Measurements from ENCODE around the gene ACSL5. TPM values are rescaled to one million over a fixed set of nuclear protein-coding genes. Genes with fewer than 3 reads are reported as not detected.

Gene ACSL5
- total and polyA plus RNA-seq, 2 of the 8 experiments (the other 6 are each of a cell fraction or from before 2014, with no cell fraction given) = not detected

DNA sequence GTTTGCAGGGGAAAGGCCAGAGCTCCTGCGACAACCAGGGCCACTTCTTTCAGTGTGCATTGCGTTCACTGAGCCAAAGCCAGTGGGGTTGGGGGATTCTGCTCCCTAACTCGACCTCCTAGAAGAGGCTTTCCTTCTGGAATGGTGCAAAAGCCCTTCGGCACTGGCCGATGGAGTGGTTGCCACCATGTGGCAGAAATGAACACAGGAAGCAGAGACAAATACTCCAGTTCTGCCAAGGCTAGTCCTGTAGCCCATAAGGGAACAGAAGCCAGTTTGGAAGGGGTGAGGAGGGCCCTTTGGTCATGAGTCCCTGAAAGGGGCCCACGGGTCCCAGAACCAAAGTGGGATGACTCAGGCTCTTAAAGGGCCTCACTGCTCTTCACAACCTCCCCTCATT is 29.7 kb upstream of the ACSL5 start:
- no peak overlapping the region for H4K8ac ChIP-seq (ENCODE audit: extremely low read depth, insufficient read depth, low read length)
- no peak overlapping the region for H3K4ac ChIP-seq (replicated peaks; ENCODE audit: insufficient read length, low read depth, low read length)
- no peak overlapping the region for H3K4me2 ChIP-seq (ENCODE audit: insufficient read depth in 1 of 2, low read depth in 2 of 2, low read length in 2 of 2)
- FAIRE-seq (no peak), DNase-seq (ENCODE audit: low read depth in 1 of 2, low spot score in 2 of 2) (no peak)
- no peaks in the 10 kb centered on the region for H4K20me1 ChIP-seq (replicated peaks in 1 of 2; ENCODE audit: control insufficient read depth in 1 of 2, insufficient read depth in 2 of 2, low read length in 2 of 2)
- no peak overlapping the region for H4K91ac ChIP-seq (replicated peaks; ENCODE audit: insufficient read length, low read length)
- no peak overlapping the region for H2BK12ac ChIP-seq (ENCODE audit: low read depth, low read length)
- H2BK5ac ChIP-seq (ENCODE audit: low read depth, low read length) = no peak overlapping the region
- no peaks in the 10 kb centered on the region for H3K27me3 ChIP-seq (replicated peaks in 1 of 4; ENCODE audit: control insufficient read depth in 3 of 4, extremely low read depth in 1 of 4, insufficient read depth in 3 of 4, low read length in 3 of 4)
- no peak overlapping the region for H2BK20ac ChIP-seq (ENCODE audit: low read length)
- no peaks in the 10 kb centered on the region for H3K4me1 ChIP-seq (replicated peaks in 1 of 4; ENCODE audit: control insufficient read depth in 3 of 4, insufficient read depth in 4 of 4, low read length in 3 of 4)
- no peaks in the 10 kb centered on the region for H3K23me2 ChIP-seq (ENCODE audit: low read depth, low read length)
- no peaks in the 10 kb centered on the region for H3K36me3 ChIP-seq (ENCODE audit: control insufficient read depth in 2 of 4, insufficient read depth in 4 of 4, low read length in 3 of 4)
- H3K4me3 ChIP-seq (ENCODE audit: extremely low read depth in 1 of 4, insufficient read depth in 2 of 4, low read depth in 3 of 4, low read length in 4 of 4) = no peak overlapping the region
- no peak overlapping the region for H3K27ac ChIP-seq (ENCODE audit: low read depth, low read length)
- ChIA-PET CTCF (ENCODE audit: partially characterized antibody) (interaction anchor here (1.1 kb wide), 1 partner anchor 22 kb away, joined by 3 read pairs; no protein-coding TSS in a partner anchor), POLR2A (ENCODE audit: partially characterized antibody) (no interaction called here)
- no peaks in the 10 kb centered on the region for H3K79me2 ChIP-seq (ENCODE audit: control insufficient read depth in 1 of 2, insufficient read depth in 2 of 2, low read length in 2 of 2)
- no peaks in the 10 kb centered on the region for H3K79me1 ChIP-seq (ENCODE audit: low read depth, low read length)
- H3K56ac ChIP-seq (replicated peaks; ENCODE audit: insufficient read length, low read depth, low read length) = no peak overlapping the region
- H2BK15ac ChIP-seq (ENCODE audit: low read length) = no peak overlapping the region
- TF ChIP-seq RAD21 (IDR thresholded peaks at IDR 0.05 in 1 of 2, conservative IDR thresholded peaks at IDR 0.05 in 1 of 2; ENCODE audit: low read depth in 2 of 2, low read length in 2 of 2) = peak in 1 of 2 experiments; percentile 11; a peak in 1 of 4 replicates
- TF ChIP-seq, protein P1, sequence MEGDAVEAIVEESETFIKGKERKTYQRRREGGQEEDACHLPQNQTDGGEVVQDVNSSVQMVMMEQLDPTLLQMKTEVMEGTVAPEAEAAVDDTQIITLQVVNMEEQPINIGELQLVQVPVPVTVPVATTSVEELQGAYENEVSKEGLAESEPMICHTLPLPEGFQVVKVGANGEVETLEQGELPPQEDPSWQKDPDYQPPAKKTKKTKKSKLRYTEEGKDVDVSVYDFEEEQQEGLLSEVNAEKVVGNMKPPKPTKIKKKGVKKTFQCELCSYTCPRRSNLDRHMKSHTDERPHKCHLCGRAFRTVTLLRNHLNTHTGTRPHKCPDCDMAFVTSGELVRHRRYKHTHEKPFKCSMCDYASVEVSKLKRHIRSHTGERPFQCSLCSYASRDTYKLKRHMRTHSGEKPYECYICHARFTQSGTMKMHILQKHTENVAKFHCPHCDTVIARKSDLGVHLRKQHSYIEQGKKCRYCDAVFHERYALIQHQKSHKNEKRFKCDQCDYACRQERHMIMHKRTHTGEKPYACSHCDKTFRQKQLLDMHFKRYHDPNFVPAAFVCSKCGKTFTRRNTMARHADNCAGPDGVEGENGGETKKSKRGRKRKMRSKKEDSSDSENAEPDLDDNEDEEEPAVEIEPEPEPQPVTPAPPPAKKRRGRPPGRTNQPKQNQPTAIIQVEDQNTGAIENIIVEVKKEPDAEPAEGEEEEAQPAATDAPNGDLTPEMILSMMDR (IDR thresholded peaks at IDR 0.05; ENCODE audit: control extremely low read depth in 1 of 3, insufficient read depth in 1 of 3, low read depth in 1 of 3, low read length in 3 of 3) = no peak
- no peak overlapping the region for H2AFZ ChIP-seq (ENCODE audit: low read length)
- H2AK5ac ChIP-seq (ENCODE audit: low read depth, low read length) = no peak overlapping the region
- 88% methylated on average over 6 of the region's 6 CpGs; no CpG with 5 or more reads in 1 of the 2 experiments for WGBS, 2 experiments (ENCODE audit: extremely low coverage in 1 of 2, insufficient coverage in 1 of 2, insufficient read length in 1 of 2, insufficient replicate concordance in 2 of 2, low coverage in 1 of 2, low lambda C conversion rate in 2 of 2, missing lambda C conversion rate in 1 of 2)
- no peak overlapping the region for H3K9ac ChIP-seq (replicated peaks in 1 of 4; ENCODE audit: extremely low read depth in 1 of 4, low read depth in 3 of 4, low read length in 3 of 4)
- no peak overlapping the region for H3K23ac ChIP-seq (ENCODE audit: insufficient read length)
- no peak overlapping the region for H3K14ac ChIP-seq (ENCODE audit: insufficient read length)
- no peaks in the 10 kb centered on the region for H3K9me3 ChIP-seq (ENCODE audit: insufficient read depth in 2 of 2, low read depth in 1 of 2, low read length in 1 of 2)
- H4K5ac ChIP-seq (ENCODE audit: insufficient read length, low read depth, low read length) = no peak overlapping the region
- H2BK120ac ChIP-seq (replicated peaks; ENCODE audit: low read depth, low read length) = no peak overlapping the region
- H3K18ac ChIP-seq (ENCODE audit: extremely low read depth, low read length) = no peak overlapping the region
